Mesenchymal stem cell (in vitro differentiated cells and primary cell): ENCODE data around the gene RRP8.

Source experiments
- DNase-seq: peaks from one replicate; pipeline ENCODE4 v3.0.0-alpha.2; 2013
- H2AFZ ChIP-seq: one replicate; pipeline ENCODE4 v1.6.1; 2013; ENCODE audit warnings: low read depth, mild to moderate bottlenecking, control low read depth, inconsistent platforms, low read length, moderate library complexity
- H2AK5ac ChIP-seq: 2 replicates; pipeline ENCODE4 v1.6.1; 2013; ENCODE audit warnings: low read length, moderate library complexity, mild to moderate bottlenecking, inconsistent platforms; ENCODE audit not compliant: severe bottlenecking
- H2BK120ac ChIP-seq: one replicate; pipeline ENCODE4 v1.6.1; 2013; ENCODE audit warnings: low read depth, mild to moderate bottlenecking, inconsistent platforms, low read length, moderate library complexity
- H2BK12ac ChIP-seq, 2 experiments: one replicate each; pipeline ENCODE4 v1.6.1; 2013; ENCODE audit warnings: inconsistent platforms in 2 of 2, low read length in 2 of 2, mild to moderate bottlenecking in 2 of 2, moderate library complexity in 2 of 2, control low read depth in 1 of 2
- H2BK15ac ChIP-seq: one replicate; pipeline ENCODE4 v1.6.1; 2013; ENCODE audit warnings: mild to moderate bottlenecking, low read depth, inconsistent platforms; ENCODE audit not compliant: poor library complexity, severe bottlenecking
- H2BK5ac ChIP-seq: 2 replicates; pipeline ENCODE4 v1.6.1; 2013; ENCODE audit warnings: low read depth, mild to moderate bottlenecking, low read length, control low read depth, inconsistent platforms; ENCODE audit not compliant: poor library complexity, severe bottlenecking
- H3K14ac ChIP-seq, 2 experiments: one replicate each; pipeline ENCODE4 v1.6.1; 2013; ENCODE audit warnings: inconsistent platforms in 2 of 2, low read length in 2 of 2, control low read depth in 1 of 2, mild to moderate bottlenecking in 1 of 2, moderate library complexity in 1 of 2
- H3K18ac ChIP-seq, 2 experiments: one replicate each; pipeline ENCODE4 v1.6.1; 2013; ENCODE audit warnings: inconsistent platforms in 2 of 2, low read length in 2 of 2, control low read depth in 1 of 2, low read depth in 1 of 2, mild to moderate bottlenecking in 1 of 2
- H3K23ac ChIP-seq, 2 experiments: one replicate each; pipeline ENCODE4 v1.6.1; 2013; ENCODE audit warnings: inconsistent platforms in 2 of 2, low read length in 2 of 2, mild to moderate bottlenecking in 2 of 2, moderate library complexity in 2 of 2, control low read depth in 1 of 2
- H3K27ac ChIP-seq: 2 replicates; pipeline ENCODE4 v1.5.1; 2013; ENCODE audit warnings: mild to moderate bottlenecking, moderate library complexity, low read length, control low read depth, inconsistent platforms; ENCODE audit not compliant: poor library complexity, severe bottlenecking
- H3K27me3 ChIP-seq, 2 experiments: 2 replicates each; pipeline versions ENCODE4 v1.6.1 to v1.7.0; 2013; ENCODE audit warnings: low read length in 2 of 2, mild to moderate bottlenecking in 2 of 2, moderate library complexity in 2 of 2, control low read depth in 1 of 2, inconsistent platforms in 1 of 2; ENCODE audit not compliant: control insufficient read depth in 1 of 2, insufficient read depth in 1 of 2
- H3K36me3 ChIP-seq, 2 experiments: 2 replicates each; pipeline versions ENCODE4 v1.6.1 to v1.7.0; 2013; ENCODE audit warnings: low read length in 2 of 2, control low read depth in 1 of 2, inconsistent platforms in 1 of 2, low read depth in 1 of 2, mild to moderate bottlenecking in 1 of 2; ENCODE audit not compliant: insufficient read depth in 2 of 2, control insufficient read depth in 1 of 2
- H3K4ac ChIP-seq, 2 experiments: one replicate each; pipeline ENCODE4 v1.6.1; 2013; ENCODE audit warnings: inconsistent platforms in 2 of 2, low read length in 2 of 2, mild to moderate bottlenecking in 2 of 2, moderate library complexity in 2 of 2, control low read depth in 1 of 2, low read depth in 1 of 2
- H3K4me1 ChIP-seq: 2 replicates; pipeline ENCODE4 v1.6.1; 2013; ENCODE audit warnings: low read depth, low read length, control low read depth; ENCODE audit not compliant: control insufficient read depth, insufficient read depth
- H3K4me2 ChIP-seq: 2 replicates; pipeline ENCODE4 v1.6.1; 2013; ENCODE audit warnings: low read length, mild to moderate bottlenecking, inconsistent platforms; ENCODE audit not compliant: poor library complexity, severe bottlenecking
- H3K4me3 ChIP-seq, 2 experiments: 2 replicates each; pipeline versions ENCODE4 v1.5.1 to v1.7.0; 2013; ENCODE audit warnings: low read length in 2 of 2, mild to moderate bottlenecking in 2 of 2, control low read depth in 1 of 2, low read depth in 1 of 2; ENCODE audit not compliant: insufficient read depth in 1 of 2
- H3K79me1 ChIP-seq: replicated peaks from 2 replicates; pipeline ENCODE4 v1.6.1; 2013; ENCODE audit warnings: mild to moderate bottlenecking, control low read depth, low read length, inconsistent platforms; ENCODE audit not compliant: poor library complexity, severe bottlenecking
- H3K9ac ChIP-seq: 2 replicates; pipeline ENCODE4 v1.7.0; 2013; ENCODE audit warnings: mild to moderate bottlenecking, low read length, moderate library complexity
- H3K9me3 ChIP-seq: 2 replicates; pipeline ENCODE4 v1.7.0; 2013; ENCODE audit warnings: mild to moderate bottlenecking, low read length; ENCODE audit not compliant: control insufficient read depth
- H4K8ac ChIP-seq: one replicate; pipeline ENCODE4 v1.6.1; 2013; ENCODE audit warnings: inconsistent platforms, mild to moderate bottlenecking, low read length, moderate library complexity
- H4K91ac ChIP-seq: one replicate; pipeline ENCODE4 v1.6.1; 2013; ENCODE audit warnings: mild to moderate bottlenecking, low read length, inconsistent platforms
- WGBS: methylation state at CpG from one replicate; pipeline ENCODE4 v1.1.7; 2013; ENCODE audit warnings: mixed read lengths; 5-methylcytosine and 5-hydroxymethylcytosine counted together

Gene RRP8

GRCh38 chr11:6565988-6566703, 37.3 kb downstream of the RRP8 start:
- H2BK120ac ChIP-seq = no peak overlapping the region
- H2BK15ac ChIP-seq = no peak overlapping the region
- DNase-seq = no peak
- H2AFZ ChIP-seq = no peak overlapping the region
- no peak overlapping the region for H2BK12ac ChIP-seq
- H3K9me3 ChIP-seq = no peaks in the 10 kb centered on the region
- peaks cover 4% of the 10 kb centered on the region for H3K79me1 ChIP-seq
- H4K8ac ChIP-seq = no peak overlapping the region
- H3K27ac ChIP-seq = no peak overlapping the region
- H4K91ac ChIP-seq = no peak overlapping the region
- H3K23ac ChIP-seq = no peak overlapping the region
- peaks cover 15% of the 10 kb centered on the region for H3K4me1 ChIP-seq
- no peak overlapping the region for H3K4me2 ChIP-seq
- WGBS = 98% methylated on average over 4 of the region's 5 CpGs
- H3K27me3 ChIP-seq = no peaks in the 10 kb centered on the region
- H3K18ac ChIP-seq = no peak overlapping the region
- H2BK5ac ChIP-seq = no peak overlapping the region
- no peak overlapping the region for H3K9ac ChIP-seq
- no peak overlapping the region for H3K14ac ChIP-seq
- no peak overlapping the region for H3K4ac ChIP-seq
- H2AK5ac ChIP-seq = no peak overlapping the region
- peaks cover 28 to 44% of the 10 kb centered on the region in 2 experiments for H3K36me3 ChIP-seq
- H3K4me3 ChIP-seq = no peak overlapping the region

GRCh38 chr11:6565325-6565724, 38.1 kb downstream of the RRP8 start:
- Histone ChIP-seq H2BK120ac (no peak overlapping the region), H3K9me3 (no peaks in the 10 kb centered on the region), H3K27ac (no peak overlapping the region), H2BK5ac (no peak overlapping the region), H2BK12ac (no peak overlapping the region), H3K36me3 (peaks cover 20 to 52% of the 10 kb centered on the region in 2 experiments), H3K4me2 (no peak overlapping the region), H3K23ac (no peak overlapping the region), H3K79me1 (peaks cover 2% of the 10 kb centered on the region), H3K27me3 (no peaks in the 10 kb centered on the region), H4K8ac (no peak overlapping the region), H3K14ac (no peak overlapping the region), H2AK5ac (no peak overlapping the region), H3K4me3 (no peak overlapping the region), H3K4me1 (peaks cover 15% of the 10 kb centered on the region), H2AFZ (no peak overlapping the region), H3K9ac (no peak overlapping the region), H3K4ac (no peak overlapping the region), H2BK15ac (no peak overlapping the region), H4K91ac (no peak overlapping the region), H3K18ac (no peak overlapping the region)
- WGBS = 100% methylated on average over 2 of the region's 2 CpGs
- DNase-seq = no peak

GRCh38 chr11:6563667-6564066, 39.7 kb downstream of the RRP8 start:
- no peak overlapping the region for H3K14ac ChIP-seq
- no peak overlapping the region for H2BK15ac ChIP-seq
- no peak overlapping the region for H3K4me2 ChIP-seq
- no peak overlapping the region for H2BK5ac ChIP-seq
- H3K27ac ChIP-seq = no peak overlapping the region
- H2BK120ac ChIP-seq = no peak overlapping the region
- no peak overlapping the region for H2AFZ ChIP-seq
- no peak overlapping the region for H2BK12ac ChIP-seq
- H3K27me3 ChIP-seq = no peaks in the 10 kb centered on the region
- H3K9me3 ChIP-seq = no peaks in the 10 kb centered on the region
- H2AK5ac ChIP-seq = no peak overlapping the region
- no peak overlapping the region for H3K4me3 ChIP-seq
- no peak for DNase-seq
- peaks cover 14% of the 10 kb centered on the region for H3K4me1 ChIP-seq
- no peak overlapping the region for H3K4ac ChIP-seq
- no peak overlapping the region for H3K23ac ChIP-seq
- H3K36me3 ChIP-seq = peaks cover 18 to 62% of the 10 kb centered on the region in 2 experiments
- no peak overlapping the region for H3K18ac ChIP-seq
- H4K8ac ChIP-seq = no peak overlapping the region
- WGBS = 87% methylated on average over 10 of the region's 10 CpGs
- no peak overlapping the region for H4K91ac ChIP-seq
- H3K79me1 ChIP-seq = no peaks in the 10 kb centered on the region
- H3K9ac ChIP-seq = no peak overlapping the region

GRCh38 chr11:6563121-6563619, 40.2 kb downstream of the RRP8 start:
- no peaks in the 10 kb centered on the region for H3K27me3 ChIP-seq
- H3K27ac ChIP-seq = no peak overlapping the region
- H3K14ac ChIP-seq = no peak overlapping the region
- no peak overlapping the region for H3K23ac ChIP-seq
- no peak overlapping the region for H2BK5ac ChIP-seq
- peaks cover 21 to 67% of the 10 kb centered on the region in 2 experiments for H3K36me3 ChIP-seq
- no peaks in the 10 kb centered on the region for H3K79me1 ChIP-seq
- H3K4me2 ChIP-seq = no peak overlapping the region
- WGBS = 98% methylated on average over 4 of the region's 4 CpGs
- DNase-seq = no peak
- peaks cover 11% of the 10 kb centered on the region for H3K4me1 ChIP-seq
- H3K9me3 ChIP-seq = no peaks in the 10 kb centered on the region
- no peak overlapping the region for H2BK12ac ChIP-seq
- H3K4ac ChIP-seq = no peak overlapping the region
- H3K18ac ChIP-seq = no peak overlapping the region
- no peak overlapping the region for H2BK15ac ChIP-seq
- no peak overlapping the region for H4K91ac ChIP-seq
- no peak overlapping the region for H2BK120ac ChIP-seq
- no peak overlapping the region for H3K9ac ChIP-seq
- no peak overlapping the region for H2AFZ ChIP-seq
- no peak overlapping the region for H2AK5ac ChIP-seq
- H3K4me3 ChIP-seq = no peak overlapping the region
- H4K8ac ChIP-seq = no peak overlapping the region
